HG03571 (cell line): ENCODE results near the gene LRRFIP2.
"Not testable (repeated sequence)": the region's sequence is repeated elsewhere in the genome, so short reads cannot be mapped to it uniquely, and the experiment has no call there.

Experiments
- ATAC-seq: cut with Tn5 transposase; IDR thresholded peaks from one replicate; pipeline ENCODE4 v1.9.1; 2021; ENCODE audit not compliant: unreplicated experiment

LRRFIP2 gene, protein sequence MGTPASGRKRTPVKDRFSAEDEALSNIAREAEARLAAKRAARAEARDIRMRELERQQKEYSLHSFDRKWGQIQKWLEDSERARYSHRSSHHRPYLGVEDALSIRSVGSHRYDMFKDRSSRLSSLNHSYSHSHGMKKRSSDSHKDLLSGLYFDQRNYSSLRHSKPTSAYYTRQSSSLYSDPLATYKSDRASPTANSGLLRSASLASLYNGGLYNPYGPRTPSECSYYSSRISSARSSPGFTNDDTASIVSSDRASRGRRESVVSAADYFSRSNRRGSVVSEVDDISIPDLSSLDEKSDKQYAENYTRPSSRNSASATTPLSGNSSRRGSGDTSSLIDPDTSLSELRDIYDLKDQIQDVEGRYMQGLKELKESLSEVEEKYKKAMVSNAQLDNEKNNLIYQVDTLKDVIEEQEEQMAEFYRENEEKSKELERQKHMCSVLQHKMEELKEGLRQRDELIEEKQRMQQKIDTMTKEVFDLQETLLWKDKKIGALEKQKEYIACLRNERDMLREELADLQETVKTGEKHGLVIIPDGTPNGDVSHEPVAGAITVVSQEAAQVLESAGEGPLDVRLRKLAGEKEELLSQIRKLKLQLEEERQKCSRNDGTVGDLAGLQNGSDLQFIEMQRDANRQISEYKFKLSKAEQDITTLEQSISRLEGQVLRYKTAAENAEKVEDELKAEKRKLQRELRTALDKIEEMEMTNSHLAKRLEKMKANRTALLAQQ

GRCh38 chr3:37174532-37175126, at the start of gene LRRFIP2:
Gene LRRFIP2, minus strand, starts transcription at chr3:37174582. Its CDS starts 25,599 bp downstream, at chr3:37148983.
- peak; percentile 38 for ATAC-seq

DNA sequence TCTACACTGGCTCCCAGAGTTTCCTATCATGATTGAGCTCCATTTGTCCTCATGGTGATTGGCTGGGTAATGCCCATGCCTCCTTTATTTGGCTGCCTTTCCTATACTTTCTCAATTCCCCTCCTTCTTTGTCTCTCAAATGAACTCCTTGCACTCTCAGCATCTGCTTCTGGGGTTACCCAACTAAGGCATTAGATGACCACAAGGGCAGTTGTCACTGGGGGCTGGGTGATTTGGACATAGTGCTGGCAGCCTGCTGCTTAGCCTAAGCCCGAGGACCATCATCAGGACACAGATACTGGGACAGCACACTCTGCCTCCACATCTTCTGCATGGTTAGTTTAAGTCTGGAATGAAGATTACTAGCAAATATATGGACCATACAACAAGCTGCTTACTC, 49.2 kb upstream of the LRRFIP2 start:
- ATAC-seq = no peak

DNA sequence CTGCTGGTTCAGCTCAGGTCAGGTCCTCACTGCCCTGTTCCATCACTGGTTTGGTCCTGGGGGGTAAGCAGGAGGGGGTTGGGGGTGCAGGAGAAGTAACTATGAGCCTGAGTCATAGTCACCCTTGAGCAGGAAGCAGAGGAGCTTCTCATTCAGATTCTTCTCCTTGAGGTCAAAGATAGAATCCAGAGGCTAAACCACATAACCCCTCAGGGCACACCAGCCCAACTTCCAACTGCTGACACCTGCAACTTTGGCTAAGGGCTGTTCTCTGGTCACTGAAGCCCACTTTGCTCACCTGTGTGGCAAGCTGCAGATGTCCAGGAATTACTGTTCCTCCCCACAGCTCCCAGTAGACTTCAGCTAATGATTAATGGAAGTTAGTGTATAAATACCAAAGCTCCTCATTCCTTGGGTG, 48.8 kb upstream of the LRRFIP2 start:
- ATAC-seq = no peak

DNA sequence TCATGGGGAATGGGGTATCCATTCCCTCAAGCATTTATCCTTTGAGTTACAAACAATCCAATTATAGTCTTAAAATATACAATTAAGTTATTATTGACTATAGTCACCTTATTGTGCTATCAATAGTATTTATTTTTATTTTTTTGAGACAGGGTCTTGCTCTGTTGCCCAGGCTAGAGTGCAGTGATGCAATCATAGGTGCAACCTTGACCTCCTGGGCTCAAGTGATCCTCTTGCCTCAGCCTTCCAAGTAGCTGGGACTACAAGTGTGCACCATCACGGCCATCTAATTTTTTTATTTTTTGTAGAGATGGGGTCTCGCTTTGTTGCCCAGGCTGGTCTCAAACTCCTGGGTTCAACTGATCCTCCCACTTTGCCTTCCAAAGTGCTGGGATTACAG, 48.2 kb upstream of the LRRFIP2 start:
- ATAC-seq = not testable (repeated sequence)

GRCh38 chr3:37221407-37221806, 47.0 kb upstream of the LRRFIP2 start:
- ATAC-seq = no peak

DNA sequence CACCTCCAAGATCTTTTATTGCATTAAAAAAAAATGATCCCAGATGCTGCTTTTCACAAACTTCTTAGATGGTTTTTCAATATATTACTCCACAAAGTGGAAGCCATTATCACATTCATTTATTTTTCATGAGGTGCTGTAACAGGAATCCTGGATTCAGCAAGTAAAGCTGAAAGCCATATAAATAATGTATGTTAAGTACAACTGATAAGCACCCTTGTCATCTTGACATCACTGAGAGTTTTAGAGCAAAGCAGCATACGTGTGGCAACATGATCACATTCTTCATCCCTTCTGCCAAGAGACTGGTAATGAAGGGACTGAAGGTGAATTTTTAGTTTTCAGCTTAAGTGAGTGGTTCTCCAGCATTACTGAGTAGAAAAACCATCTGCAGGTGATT, 44.9 kb upstream of the LRRFIP2 start:
- no peak for ATAC-seq

GRCh38 chr3:37218206-37218605, 43.8 kb upstream of the LRRFIP2 start:
- no peak for ATAC-seq

DNA sequence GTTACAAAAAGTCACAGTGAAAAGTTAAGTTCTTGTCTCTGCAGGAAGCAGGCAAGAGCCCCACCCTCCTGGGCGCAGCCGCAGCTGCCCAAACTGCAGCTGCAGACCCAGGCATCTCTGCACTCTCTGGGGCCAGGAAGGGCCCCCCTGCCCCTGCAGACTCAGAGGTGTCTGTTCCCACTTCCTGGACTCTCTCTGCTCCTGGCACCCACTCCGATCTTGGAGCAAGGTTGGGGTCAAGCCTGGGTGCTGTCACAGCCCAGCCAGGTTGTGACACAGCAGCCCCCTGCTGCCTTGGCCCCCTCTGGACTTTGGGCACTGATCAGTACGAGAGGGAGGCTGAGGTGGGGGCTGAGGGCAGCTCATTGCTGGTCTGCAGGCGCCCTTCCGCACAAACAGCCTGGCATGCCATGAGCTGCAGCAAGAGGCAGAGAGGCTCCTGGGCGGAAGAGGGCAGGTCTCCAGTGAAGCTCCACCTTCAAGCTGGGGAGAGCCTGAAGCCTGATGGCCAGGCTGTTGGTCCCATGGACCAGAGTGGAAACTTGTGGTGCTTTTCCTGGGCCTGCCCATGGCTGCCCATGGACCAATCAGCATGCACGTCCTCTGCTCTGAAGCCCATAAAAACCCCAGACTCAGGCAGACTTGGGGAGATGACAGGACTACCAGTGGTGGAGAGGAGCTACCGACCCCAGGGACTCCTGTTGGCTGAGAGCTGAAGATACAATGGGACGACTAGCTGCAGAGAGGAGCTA, 42.9 kb upstream of the LRRFIP2 start:
- ATAC-seq = no peak

GRCh38 chr3:37216597-37217097, 42.3 kb upstream of the LRRFIP2 start:
- ATAC-seq = no peak

GRCh38 chr3:37214076-37214475, 39.7 kb upstream of the LRRFIP2 start:
- ATAC-seq = no peak

DNA sequence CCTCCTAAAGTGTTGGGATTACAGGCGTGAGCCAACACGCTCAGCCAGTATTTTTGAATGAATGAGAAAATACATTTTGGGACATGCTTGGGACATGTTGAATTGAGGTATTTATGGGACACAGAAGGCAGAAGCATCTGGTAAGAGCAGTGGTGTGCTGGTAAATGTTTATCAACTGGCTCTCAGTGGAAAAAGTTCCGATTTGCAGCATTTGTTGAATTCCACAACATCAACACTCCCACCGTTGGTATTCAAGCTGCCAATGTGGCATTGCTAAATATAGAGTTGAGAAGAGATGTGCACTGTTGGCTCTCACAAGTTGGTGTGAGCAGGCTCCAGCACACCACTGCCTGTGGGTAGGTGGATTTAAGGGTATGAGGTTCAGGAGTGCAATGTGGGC, 35.8 kb upstream of the LRRFIP2 start:
- no peak for ATAC-seq

DNA sequence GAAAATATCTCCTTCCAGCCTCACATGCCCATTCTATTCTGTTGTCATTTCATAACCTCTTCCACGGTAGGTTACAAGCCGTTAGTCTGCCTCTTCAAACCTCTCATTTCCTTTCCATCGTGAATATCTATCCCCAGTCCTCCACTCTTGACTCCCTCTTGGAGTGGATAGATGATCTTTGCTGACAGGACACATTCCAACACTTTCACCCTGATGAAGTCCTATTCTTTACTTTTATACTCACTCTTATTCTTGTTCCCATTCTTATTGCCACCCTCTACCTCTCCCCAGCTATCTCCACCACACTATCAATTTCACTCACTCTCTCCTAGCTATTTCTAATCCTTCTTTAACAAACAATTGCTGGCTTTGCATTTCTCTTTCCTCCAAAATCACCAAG, 34.2 kb upstream of the LRRFIP2 start:
- not testable (repeated sequence) for ATAC-seq

GRCh38 chr3:37208008-37208407, 33.6 kb upstream of the LRRFIP2 start:
- ATAC-seq = not testable (repeated sequence)

GRCh38 chr3:37206041-37206440, 31.7 kb upstream of the LRRFIP2 start:
- not testable (repeated sequence) for ATAC-seq

DNA sequence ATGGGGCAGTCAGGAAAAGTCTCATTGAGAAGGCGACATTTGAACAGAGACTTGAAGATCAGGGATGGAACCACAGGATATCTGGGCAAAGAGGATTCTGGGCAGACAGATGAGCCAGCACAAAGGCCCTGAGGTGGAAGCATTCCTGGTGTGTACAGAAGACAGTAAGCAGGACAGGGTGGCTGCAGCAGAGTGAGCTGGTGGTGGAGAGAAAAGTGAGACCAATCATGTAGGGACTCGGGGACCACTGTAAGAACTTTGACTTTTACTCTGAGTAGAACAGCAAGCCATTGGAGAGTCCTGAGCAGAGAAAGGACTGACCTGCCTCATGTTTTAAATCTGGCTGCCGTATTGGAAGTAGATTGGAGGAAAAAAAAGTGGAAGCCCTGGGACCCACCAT, 29.9 kb upstream of the LRRFIP2 start:
- ATAC-seq = no peak

DNA sequence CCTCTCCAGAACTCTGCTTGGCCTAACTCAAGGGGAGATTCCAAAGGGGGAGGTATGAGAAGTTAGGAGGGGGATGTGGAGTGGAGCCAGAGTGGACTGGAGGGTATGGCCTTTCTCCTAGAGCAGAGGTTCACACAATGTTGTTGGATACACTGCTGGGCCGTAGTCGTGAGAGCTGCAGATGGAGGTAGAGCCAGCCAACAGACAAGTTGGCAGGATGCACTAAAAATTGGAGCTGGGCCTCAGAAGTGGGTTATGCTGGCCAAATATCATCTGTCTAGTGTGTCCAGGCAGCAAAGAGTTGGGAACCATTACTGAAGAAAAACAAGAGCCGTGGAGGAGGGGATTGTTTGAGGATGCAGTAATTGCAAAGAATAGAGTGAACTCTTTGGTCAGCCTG, 27.7 kb upstream of the LRRFIP2 start:
- no peak for ATAC-seq

DNA sequence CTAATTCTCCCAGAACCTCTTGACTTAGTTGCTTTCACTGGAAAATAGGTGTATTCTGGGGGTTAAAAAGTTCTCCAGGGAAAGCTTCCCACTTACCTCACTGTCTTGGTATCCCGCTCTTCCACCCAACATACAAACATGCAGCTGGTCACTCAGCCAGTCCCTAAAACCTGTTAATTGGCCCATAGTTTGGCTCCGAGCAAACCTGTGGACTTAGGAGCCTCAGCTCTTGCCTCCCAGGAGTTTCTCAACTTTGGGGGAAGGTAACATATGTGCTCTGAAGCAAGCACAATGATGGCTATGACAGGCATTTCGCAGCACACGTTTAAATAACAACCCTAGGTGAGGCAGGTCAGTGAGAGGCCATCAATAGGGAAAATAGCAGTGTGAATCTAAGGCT, 25.8 kb upstream of the LRRFIP2 start:
- no peak for ATAC-seq

DNA sequence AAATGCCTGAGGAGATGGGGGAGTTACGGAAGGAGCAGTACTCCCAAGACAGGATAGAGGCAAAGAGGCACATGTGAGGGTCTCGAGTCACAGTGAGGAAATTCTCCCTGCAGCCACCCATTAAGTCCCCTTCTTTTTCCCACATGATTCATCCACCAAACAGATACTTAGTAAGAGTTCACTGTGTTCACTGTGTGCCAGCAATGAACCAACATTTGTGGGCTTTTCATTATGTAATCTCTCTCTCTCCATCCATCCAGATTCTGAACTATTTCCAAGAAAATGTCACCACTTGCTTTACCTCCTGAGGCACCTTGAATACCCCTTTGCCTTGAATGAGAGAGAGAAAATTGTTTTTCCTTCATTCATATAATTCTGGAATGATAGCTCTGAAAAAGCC, 24.6 kb upstream of the LRRFIP2 start:
- no peak for ATAC-seq

GRCh38 chr3:37198547-37198946, 24.2 kb upstream of the LRRFIP2 start:
- ATAC-seq = no peak

GRCh38 chr3:37197810-37198371, 23.5 kb upstream of the LRRFIP2 start:
- no peak for ATAC-seq

DNA sequence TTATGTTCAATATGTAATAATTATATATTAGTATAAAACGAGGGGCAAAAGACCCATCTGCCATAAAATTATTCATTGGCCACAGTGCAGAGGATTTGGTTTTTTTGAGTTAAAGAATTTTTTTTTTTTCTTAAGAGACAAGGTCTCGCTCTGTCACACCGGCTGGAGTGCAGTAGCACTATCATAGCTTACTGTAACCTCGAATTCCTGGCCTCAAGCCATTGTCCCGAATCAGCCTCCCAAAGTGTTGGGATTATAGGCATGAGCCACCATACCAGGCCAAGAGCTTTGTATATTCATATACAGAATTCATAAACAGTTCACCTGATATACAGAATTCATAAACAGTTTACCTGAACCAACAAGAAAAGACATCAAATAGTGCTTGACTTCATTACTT, 20.2 kb upstream of the LRRFIP2 start:
- ATAC-seq = no peak
